ENCODE results near the gene KCNAB1.

The KCNAB1 gene

DNA sequence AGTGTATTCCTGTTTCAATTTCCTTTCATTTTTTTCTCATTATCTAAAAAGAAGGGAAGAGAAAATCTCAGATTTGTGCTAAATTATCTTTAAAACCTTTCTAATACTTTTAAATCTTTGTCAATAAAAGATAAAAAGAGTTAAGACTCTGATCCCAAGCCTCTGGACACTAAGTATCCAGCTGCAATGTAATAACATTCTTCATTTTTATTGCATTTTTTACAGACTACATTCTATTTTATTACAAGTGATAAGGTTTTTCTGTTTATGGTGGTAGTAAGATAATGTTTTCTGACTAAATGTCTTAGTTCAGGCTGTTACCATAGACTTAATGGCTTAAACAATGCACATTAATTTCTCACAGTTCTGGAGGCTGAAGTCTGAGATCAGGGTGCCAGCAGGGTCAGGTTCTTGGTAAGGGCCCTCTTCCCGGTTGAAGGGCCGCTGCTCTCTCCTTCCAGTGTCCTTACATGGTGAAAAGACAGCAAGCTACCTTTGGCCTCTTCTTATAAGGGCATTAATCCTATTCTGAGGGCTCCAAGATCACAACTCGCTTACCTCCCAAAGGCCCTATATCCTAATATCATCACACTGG lies 19.7 kb downstream of the KCNAB1 start:
- no peak for DNase-seq

DNA sequence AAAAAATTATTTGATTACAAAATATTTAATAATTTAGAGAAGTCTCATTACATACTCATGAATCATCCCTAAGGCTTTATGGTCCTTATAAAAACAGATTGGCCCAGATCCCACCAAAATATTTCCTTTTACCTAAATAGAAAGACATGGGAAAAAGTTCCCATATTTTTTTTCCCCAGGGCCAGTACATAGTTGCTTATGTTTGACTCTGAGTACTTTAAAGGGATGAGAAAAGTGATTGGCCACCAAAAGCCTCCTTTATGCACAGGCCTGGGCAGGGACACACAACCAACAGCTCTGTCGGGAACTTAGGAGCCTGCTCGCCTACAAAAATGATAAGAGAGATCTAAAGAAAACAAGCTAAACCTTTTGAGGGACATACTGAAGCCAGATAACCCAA lies 22.3 kb downstream of the KCNAB1 start:
- DNase-seq = peak; percentile 34

DNA sequence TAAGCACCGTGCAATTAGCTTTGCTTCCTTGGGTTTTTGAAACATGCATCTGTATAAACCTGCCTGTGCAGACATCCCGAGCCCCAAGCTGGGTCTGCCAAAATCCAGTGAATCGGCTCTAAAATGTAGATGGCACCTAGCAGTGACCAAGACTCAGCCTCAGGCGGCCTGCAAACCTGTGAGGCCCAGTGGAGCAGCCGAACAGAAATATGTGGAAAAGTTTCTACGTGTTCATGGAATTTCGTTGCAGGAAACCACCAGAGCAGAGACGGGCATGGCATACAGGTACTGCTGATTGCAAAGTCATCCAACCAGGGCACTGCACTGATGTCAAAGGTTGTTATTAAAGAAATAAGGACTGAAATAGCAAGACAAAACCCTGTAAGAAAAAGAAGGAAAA lies 22.8 kb downstream of the KCNAB1 start:
- no peak for DNase-seq

DNA sequence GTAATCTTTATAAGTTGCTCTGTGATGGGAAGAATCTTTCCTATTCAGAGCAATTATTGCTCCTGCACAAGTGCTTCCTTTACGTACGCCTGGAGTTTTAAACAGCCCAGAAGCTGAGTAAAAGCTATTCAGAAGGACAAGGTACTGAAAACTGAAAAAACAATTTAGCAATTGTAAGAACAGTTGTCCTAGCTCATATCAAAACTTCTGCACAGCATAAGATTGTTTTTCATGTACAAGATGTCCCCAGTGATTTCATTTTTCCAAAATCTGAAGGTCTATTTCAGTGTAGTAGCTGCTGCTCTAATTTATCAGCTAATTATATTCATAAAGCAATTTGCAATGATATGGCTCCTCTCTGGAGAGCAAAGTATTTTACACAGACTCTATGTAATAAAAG lies 23.7 kb downstream of the KCNAB1 start:
- DNase-seq = no peak

DNA sequence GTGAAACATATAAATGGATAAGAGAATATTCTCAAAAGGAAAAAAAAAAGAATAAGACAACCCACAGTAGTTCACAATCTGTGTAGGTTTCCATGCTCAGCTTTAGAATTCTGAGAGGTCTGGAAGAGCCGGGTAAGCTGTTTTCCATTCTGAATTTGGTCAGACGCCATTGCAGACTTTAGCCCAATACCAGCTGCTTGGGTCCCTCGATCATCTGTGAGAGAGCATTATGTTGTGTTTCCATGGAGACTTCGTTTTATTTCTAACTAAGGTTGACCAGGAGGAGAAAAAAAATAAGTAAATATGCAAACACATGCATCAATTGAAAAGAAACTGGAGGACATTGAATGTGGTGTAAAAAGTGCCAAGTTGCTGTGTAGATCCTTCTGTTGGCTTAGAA lies 25.5 kb downstream of the KCNAB1 start:
- no peak for DNase-seq

DNA sequence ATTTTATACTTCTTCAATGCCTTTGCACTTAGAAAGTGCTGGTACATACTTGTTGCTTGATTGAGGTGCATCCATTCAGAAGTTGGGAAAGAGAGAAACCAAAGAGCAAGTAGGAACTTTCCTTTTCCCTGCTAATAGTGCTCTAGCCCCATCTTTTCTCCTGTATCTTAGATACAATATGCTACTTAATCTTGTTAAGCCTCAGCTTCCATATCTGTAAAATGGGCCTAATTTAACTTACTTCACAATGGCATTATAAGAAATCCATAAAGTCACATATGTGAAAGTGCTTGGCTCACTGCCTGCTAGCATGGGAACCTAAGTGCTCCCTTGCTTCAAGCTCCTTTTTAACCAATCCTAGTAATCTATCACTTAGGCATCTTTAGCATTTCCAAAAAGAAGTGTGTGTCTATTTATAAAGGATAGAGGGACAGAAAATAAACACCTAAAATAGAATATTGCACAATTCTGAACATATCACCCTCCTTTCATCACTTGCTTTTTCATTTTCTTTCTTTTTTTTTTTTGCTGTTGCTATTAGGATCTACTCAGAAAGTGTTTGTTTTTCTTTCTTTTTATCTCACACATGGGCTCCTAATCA lies 28.1 kb downstream of the KCNAB1 start:
- no peak for DNase-seq

DNA sequence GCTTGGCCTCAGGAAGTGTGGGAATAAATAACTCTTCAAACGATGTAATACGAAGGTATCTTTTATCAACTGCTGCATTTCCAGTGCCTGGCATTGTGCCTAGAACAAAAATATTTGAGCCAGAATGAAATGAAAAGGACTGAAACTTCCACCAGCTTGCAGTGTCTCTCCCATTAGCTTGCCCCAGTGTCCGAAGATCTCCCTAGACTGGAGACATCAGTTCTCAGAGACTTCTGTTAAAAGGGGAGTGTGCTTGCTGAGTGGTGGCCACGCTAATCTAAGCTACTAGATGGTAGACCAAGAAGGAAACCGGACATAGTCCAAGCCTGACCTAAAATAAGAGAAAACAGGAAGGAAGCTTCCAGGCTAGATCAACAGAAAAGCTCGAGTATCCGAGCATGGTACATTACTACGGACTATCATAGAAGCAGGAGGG lies 28.6 kb downstream of the KCNAB1 start:
- peak; percentile 1 for DNase-seq

DNA sequence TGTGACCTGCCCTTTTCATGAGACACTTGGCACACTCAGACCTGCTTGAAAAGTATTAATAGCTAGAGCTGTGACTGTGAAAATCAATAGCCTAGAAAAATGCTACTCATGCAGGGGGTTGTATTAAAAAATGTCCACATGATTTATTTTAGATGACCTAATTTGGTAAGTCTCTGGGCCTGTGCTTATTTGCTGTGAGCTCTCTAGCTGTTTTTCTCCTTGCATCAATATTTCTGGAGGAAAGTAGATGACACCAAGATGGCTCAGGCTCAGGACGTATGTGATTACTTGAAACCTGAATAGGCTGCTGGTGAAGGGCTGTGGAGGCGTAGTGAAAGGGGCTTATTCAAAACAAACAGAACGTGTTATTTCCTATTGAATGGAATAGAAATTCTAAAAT lies 29.5 kb downstream of the KCNAB1 start:
- no peak for DNase-seq

DNA sequence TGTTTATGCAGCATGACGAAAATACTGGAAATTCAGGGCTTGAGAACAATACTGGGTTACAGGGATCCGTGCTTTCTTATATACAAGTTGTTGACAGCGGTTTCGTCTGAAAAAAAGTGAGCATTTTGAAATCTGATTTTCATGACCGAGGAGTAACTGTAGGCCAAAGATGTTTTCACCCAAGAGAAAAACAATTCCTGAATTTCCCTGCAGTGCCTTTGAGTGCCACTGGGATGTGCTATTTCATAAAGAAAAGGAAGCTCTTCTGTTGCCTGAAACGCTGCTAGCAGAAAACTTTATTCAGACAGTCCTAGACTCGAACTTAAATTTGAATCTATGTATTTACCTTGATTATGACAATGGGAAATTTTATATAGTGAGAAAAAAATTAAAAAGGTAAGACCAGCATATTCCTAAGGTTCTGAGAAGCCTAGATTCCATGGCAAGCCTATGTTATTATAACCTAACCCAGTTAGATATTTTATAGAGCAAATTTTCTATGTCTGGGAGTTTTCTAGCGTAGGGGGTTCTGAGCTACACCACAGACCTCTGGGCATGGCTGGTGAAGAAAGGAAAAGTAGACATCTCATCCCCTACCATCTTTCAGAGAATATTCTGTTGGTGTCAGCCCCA lies 30.2 kb downstream of the KCNAB1 start:
- peak; percentile 54 for DNase-seq

DNA sequence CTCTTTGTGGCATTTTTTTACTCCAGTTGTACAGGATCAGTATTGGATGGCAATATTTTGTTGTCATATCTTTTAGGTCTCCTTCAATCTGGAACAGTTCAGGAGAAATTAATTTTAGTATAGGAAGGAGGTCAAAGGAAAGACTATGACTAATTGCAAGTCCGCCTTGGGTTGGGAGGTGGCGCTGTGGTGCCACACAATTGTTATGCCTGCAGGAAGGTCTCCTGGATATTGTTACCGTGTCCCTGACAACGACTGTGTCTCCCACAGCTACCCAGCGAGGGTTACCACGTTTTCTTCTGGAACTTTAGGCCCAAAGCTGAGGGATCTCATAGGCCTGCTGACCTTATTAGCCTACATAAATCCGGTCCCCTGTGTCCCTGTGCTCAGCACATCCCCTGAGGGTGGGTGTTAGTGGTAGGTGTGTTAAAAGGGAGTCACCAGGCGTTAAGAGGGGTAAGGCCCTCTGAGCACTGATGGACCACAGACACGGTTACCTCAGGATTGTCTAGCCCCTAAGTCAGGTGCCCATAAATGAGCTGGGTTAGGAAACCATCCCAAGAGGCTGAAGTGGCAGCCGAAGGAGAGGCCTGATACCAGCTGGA lies 31.5 kb downstream of the KCNAB1 start:
- peak; percentile 66 for DNase-seq

DNA sequence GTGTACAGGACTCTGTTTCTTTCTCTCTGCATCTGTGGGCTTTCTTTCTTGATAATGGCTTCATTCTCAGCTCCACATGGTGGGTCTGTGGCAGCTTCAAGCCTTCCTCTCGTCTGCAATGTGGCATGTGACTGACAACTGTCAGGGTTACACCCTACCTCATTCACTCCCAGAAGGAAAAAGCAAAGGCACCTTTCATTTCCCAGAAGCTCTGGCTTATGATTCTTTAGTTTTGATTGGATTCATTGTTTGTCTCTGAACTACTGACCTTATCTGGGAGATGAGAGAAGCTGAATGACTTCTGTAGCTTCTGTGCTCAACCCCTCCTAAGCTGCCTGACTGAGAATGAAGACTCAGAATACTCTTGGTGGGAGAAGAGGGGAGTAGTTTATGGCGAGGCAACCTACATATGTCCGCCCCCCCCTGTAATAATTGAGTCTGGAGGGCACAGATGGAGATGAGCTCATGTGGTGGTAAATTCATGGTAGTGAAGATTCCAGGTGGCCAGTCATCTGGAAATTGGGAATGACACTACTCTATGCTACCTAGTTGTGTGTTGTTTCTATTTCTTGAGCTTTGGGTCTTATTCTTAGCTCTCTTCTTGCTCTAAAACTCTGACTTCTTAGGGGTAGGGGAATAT lies 38.4 kb downstream of the KCNAB1 start:
- no peak for DNase-seq

DNA sequence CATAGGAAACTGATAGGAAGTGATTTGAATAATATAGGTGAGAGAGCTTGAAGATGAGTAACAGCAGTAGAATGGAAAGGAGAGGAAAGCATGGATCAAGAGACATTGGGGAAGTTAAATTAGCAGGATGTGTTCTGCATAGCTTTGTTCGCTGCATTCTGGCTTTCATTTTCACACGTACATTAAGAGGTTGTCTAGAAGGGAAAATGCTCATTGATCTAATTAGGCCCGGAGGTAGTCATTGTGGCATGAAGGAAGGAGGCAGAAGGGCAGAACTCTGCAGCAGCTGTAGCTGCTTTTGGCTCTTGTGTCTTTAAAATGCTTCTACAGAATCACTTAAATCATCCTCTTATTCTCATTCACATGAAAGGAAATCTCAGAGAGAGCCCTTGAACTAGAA lies 40.3 kb downstream of the KCNAB1 start:
- DNase-seq = no peak

DNA sequence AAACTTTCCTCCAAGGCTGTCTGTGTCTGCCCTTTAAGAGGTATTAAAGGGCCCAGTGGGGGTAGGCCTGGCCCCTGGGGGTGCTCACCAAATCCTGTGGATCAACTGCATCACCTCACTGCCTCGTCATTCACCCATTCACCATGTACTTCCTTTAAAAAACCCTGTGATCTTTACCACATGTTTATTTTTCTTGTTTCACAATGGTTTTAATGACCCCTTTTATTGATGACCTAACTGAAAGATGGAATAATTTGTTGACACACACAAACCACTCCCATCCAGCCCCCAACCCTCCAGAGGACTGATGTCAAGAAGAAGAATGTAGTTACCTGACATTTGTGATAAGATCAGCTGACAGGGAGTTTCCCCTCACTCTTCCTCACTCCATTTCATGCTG lies 40.8 kb downstream of the KCNAB1 start:
- peak; percentile 26 for DNase-seq

DNA sequence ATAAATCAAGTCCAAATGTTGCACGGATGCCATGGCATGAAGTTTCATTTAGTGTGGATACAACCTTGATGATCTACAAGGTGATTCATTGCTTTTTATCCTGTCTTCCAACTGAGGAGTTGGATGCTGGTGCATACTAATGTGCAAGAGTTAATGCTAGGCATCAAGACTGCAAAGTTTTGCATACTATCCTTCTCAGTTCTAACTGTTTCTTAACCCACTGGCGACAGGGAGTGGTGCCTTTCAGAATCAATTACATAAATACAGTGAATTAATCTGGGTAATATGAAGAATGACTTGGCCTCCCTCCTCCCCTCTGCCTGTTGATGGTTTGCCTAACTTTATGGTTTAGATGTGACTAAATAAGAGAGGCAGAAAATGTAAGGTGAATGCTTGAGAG lies 43.5 kb downstream of the KCNAB1 start:
- no peak for DNase-seq

DNA sequence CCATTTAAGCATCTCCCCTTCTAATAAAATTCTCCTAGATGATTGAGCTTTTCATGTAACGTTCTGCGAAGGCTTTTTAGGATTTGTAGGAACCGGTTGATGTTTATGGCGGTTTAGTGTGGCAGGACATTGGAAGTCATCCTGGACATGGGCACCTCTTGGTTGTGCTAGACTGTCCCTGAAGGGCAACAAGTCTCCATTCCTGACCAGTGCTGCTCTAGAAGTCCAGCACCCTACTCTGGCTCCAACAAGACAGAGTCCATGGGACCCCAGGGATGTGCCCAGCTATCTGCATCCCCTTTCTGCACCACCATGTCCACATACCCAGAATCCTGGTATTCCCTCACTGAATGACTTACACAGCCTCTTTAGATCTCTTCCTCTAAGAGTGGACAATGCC lies 46.4 kb downstream of the KCNAB1 start:
- DNase-seq = no peak

DNA sequence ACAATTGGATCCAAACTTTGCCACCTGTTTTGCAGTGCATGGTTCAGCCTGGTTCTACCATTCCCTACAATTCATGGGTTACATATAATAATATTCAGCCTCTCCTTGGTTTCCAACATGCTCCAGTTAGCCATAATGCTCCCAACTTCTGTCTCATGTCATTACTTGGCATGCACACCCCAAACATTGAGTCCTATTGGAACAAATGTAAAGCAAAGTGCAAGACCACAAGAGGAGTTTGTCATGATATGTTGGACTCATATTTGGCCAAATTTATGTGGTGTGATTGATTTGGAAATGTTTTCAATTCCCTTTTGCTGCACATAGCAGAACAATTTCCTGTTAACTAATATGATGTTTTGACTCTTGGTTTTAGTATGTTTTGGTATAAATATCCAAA lies 50.2 kb downstream of the KCNAB1 start:
- DNase-seq = no peak

DNA sequence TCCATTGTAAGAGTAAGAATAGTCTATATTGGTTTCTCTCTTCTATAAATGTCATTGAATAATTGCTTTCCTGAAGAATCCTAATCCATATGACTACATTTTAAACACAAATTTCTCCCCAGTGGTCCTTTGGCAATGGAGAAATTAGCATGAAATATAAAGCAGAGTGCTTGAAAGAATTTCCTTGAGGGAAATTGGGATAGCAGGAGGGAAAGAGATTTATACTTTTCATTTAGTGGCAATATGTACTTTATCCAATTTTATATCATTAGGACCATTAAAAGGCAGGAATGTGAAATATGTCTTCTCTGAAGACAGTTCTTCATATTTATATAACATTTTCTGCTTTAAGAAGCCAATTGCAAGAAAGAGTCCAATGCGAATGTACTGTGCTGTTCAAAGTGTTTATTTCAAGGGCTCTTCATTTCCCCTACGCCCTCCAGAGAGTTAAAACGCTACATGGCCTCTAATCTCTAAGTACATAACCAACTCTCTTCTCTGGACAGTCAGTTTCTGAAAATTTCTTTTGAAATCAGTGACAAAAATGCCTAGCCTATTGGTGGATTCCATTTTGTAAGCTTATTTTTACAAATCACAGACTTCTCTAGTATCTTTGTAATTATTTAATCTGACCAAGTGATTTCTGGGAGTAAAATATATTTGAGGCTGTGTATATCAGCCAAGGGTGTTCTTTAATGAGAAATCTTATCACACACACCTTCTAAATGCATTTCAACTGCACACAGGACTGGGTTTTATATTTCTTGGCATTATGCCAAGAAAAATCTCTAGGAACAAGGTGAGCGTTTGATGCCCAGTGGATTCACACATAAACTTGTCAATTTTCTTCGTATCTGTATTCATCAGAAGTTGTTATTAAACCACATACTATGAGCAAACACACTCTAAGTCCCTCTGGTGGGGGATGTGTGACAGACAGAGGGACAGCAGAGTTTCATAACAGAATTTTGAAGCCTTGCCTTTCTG lies 51.2 kb downstream of the KCNAB1 start:
- no peak for DNase-seq

DNA sequence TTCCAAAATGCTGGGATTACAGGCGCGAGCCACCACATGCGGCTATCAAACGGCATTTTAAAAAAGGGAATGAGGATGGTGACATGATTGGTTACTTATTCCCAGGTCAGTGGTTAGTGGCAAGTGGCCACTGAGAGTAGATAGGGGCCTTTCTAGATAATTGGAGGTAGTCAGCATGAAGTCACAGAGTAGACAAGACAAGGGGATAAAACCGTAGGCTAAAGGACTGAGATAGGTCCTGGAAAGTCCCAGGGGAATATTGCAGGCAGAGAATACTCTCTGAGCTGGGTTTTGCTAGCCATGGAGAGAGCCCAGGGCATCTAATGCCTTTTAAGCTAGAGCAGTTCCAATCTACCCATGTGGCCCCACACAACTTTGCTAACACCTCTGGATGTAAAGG lies 52.2 kb downstream of the KCNAB1 start:
- no peak for DNase-seq

DNA sequence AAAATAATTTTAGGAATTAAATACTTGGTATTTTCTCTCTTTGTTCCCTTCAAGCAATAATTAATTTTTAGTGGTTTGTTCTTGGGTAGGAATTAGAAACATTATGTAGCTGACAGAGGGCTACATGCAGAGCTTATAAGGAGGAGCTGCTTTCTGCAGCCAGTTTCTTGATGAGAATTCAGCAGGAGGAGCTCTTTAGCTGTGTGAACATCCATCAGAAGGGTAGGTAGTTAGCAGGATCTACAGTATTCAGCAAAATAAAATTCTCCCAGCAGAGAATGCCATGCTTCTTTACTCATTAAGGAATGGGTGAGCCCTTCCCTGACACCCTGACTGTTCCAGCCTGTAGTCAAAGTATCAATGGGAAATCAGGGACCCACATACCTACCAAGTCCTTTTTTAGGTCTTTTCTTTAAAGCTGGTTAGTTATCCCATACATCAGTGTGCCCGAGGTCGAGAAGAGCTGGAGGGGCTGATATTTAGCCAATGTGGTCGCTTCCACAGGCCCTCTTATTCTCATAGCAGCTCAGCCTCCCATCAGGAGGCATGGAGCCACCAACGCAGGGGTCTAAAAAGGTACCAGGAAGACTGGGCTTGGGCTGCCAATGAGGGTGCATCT lies 54.0 kb downstream of the KCNAB1 start:
- peak; percentile 51 for DNase-seq

DNA sequence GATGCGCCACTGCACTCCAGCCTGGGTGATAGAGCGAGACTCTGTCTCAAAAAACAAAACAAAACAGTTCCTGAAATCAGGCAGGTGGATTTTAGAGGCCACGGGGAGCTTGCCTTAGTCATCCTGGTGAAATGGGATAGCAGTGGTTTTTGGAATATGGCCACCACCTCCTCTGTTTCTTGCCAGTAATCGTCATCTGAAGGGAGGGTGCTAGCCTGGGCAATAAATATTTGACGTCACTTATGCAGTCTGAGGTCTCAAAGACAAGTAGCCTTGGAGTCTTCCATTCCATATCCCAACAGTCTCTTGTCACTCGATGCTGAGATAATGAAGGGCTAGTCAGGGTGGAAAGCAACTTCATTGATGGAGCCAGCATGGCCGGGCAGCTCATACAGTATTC lies 55.2 kb downstream of the KCNAB1 start:
- DNase-seq = no peak

DNA sequence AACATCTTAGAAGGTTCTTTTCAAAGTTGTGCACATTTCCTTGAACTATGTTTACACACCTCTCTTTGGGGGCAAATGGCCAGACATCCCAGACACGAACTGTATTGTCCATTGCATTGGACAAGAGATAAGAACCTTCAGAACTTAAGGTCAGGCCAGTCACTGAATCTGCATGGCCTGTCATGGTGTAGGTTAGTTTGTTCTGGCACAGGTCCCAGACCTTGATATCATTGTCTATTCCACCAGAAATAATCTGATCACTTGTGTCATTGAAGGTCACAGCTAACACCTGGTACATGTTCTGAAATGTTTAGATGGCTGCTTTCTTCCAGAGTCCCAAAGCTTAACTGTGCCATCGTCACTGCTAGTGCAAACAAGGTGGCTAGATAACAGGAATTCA lies 55.7 kb downstream of the KCNAB1 start:
- no peak for DNase-seq

DNA sequence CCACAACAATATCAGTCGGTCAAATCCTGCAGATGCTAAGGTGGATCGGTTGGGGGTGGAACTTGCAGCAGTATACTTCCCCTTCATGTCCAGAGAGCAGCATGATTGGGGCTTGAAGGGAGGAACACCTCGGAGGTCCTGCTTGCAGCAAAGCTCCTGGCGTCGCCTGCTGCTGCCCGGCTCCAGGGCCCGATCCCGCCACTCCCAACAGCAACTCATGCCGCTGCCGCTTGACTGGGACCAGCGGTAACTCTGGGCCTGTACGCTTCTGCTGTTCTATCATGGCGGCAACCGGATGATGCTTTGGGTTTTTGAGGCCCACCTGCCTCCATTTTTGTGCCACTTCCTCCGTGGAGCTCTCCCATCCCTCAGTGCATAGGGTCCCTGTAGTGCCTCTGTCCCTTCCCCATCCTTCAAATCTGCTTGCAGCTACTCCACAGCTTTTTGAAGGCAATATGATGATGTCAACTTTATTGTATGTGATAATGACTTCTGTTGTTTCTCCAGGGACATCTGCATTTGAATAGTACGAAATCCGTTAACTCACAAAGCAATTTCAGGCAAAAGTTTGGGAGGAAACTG lies 56.3 kb downstream of the KCNAB1 start:
- no peak for DNase-seq
